Mesothelial cell of epicardium (in vitro differentiated cells): ENCODE measurements around the gene MEAK7. TPM values are rescaled to one million over a fixed set of nuclear protein-coding genes. Genes with fewer than 3 reads are reported as not detected.

Experiments
- DNase-seq, 2 experiments: peaks; one replicate each; pipeline ENCODE4 v3.0.0; 2021; ENCODE audit warnings: low spot score in 2 of 2; ENCODE audit not compliant: unreplicated experiment in 2 of 2
- H3K27ac Mint-ChIP-seq: 2 replicates; pipeline ENCODE4 v1.8.0; 2021; ENCODE audit warnings: mixed read lengths
- H3K27me3 Mint-ChIP-seq: 2 replicates; pipeline ENCODE4 v1.8.0; 2021; ENCODE audit warnings: low read depth, mixed read lengths
- H3K36me3 Mint-ChIP-seq: 2 replicates; pipeline ENCODE4 v1.8.0; 2021; ENCODE audit warnings: mixed read lengths
- H3K4me1 Mint-ChIP-seq: 2 replicates; pipeline ENCODE4 v1.8.0; 2021; ENCODE audit warnings: mixed read lengths
- H3K4me3 Mint-ChIP-seq: 2 replicates; pipeline ENCODE4 v1.8.0; 2021; ENCODE audit warnings: mild to moderate bottlenecking, moderate library complexity, mixed read lengths
- H3K9me3 Mint-ChIP-seq: 2 replicates; pipeline ENCODE4 v1.8.0; 2021; ENCODE audit warnings: mixed read lengths
- CTCF ChIP-seq: fragments of 200-600 bp; sonication (generic); IDR thresholded peaks from one replicate; pipeline ENCODE4 v1.5.0; 2021; ENCODE audit warnings: antibody characterized with exemption; ENCODE audit not compliant: unreplicated experiment
- total RNA-seq: library from RNA; stranded (reverse); gene quantifications from 3 replicates; pipeline ENCODE4 v1.2.1, GENCODE V29; 2021

Gene MEAK7
- total RNA-seq, 1 donor from 2014 or later, result 42.7 TPM

DNA sequence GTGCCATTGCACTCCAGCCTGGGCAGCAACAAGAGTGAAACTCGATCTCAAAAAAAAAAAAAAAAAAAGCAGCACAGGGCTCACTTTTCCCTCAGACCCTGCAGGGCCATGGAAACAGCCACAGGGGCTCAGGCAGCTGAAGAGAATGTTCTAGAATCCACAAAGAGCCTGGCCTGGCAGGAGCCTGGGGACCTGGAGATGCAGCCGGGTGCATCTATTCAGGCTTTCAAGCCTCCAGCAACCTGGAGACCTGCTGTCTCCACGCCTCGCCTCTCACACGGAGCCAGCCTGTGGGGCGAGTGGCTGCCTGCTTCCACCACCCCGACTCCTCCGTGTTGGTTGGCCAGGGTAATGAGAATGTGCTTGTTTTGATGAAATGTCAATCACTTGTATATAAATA lies 44.0 kb upstream of the MEAK7 start:
- Mint-ChIP-seq H3K4me1 (peaks cover 44% of the 10 kb centered on the region), H3K36me3 (no peaks in the 10 kb centered on the region), H3K4me3 (no peak overlapping the region), H3K27me3 (no peaks in the 10 kb centered on the region), H3K27ac (no peak overlapping the region), H3K9me3 (no peaks in the 10 kb centered on the region)
- DNase-seq, result no peak
- TF ChIP-seq CTCF, result no peak

DNA sequence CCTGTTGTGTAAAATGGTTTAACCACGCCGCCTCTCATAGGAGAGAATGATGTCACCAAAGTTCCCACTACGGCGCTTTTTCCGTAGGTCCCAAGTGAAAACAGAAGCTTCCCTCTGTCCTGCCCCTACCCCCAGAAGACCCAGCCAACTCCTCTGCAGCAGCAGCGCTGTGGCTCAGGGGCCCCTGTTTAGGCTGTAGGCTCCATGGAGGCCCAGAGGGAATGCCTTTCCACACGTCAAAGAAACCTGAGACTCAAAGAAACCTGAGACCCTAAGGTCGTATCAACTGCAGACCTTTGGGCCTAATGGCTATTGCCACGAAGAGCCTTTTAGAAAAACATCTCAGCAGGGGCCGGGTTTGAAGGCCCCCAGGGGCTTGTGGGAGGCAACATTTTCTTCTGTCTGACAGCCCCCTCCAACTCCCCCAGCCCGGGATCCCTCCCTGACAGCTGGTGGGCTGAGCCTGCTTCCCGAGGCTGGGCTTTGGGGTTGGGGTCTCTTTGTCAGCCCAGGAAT lies 43.1 kb upstream of the MEAK7 start:
- Mint-ChIP-seq H3K9me3 (no peaks in the 10 kb centered on the region), H3K27me3 (no peaks in the 10 kb centered on the region), H3K4me1 (peaks cover 47% of the 10 kb centered on the region), H3K36me3 (no peaks in the 10 kb centered on the region), H3K27ac (peak overlapping the region; percentile 40), H3K4me3 (no peak overlapping the region)
- no peak for DNase-seq
- no peak for TF ChIP-seq CTCF

GRCh38 chr16:84546669-84547545 lies 42.4 kb upstream of the MEAK7 start:
- Mint-ChIP-seq H3K4me1 (peaks cover 46% of the 10 kb centered on the region), H3K36me3 (no peaks in the 10 kb centered on the region), H3K27me3 (no peaks in the 10 kb centered on the region), H3K9me3 (no peaks in the 10 kb centered on the region), H3K4me3 (no peak overlapping the region), H3K27ac (peak overlapping the region; percentile 40)
- no peak for TF ChIP-seq CTCF
- no peak for DNase-seq

GRCh38 chr16:84545114-84545737 lies 40.8 kb upstream of the MEAK7 start:
- no peak for TF ChIP-seq CTCF
- H3K27me3 Mint-ChIP-seq, result no peaks in the 10 kb centered on the region
- H3K27ac Mint-ChIP-seq, result no peak overlapping the region
- no peaks in the 10 kb centered on the region for H3K36me3 Mint-ChIP-seq
- no peaks in the 10 kb centered on the region for H3K9me3 Mint-ChIP-seq
- H3K4me1 Mint-ChIP-seq, result peaks cover 53% of the 10 kb centered on the region
- no peak for DNase-seq
- no peak overlapping the region for H3K4me3 Mint-ChIP-seq

- Mint-ChIP-seq H3K36me3 (no peaks in the 10 kb centered on the region), H3K27ac (peak overlapping the region; percentile 43), H3K4me3 (no peak overlapping the region), H3K27me3 (no peaks in the 10 kb centered on the region), H3K4me1 (peaks cover 46% of the 10 kb centered on the region), H3K9me3 (no peaks in the 10 kb centered on the region)
- DNase-seq, result no peak
- no peak for TF ChIP-seq CTCF
Measured at GRCh38 chr16:84544031-84544773, 39.7 kb upstream of the MEAK7 start.
